Gastroesophageal sphincter (tissue), 4 donors: Measurements from ENCODE around the gene DHRS12. TPM values are rescaled to one million over a fixed set of nuclear protein-coding genes. Genes with fewer than 3 reads are reported as not detected.

ENCODE experiments used
- ATAC-seq: fragments of 150-250 bp; one replicate; pipeline ENCODE4 v1.9.1; 2016; ENCODE audit warnings: mild to moderate bottlenecking, moderate library complexity
- H3K27ac ChIP-seq, 4 donors: fragments of 200-600 bp; sonication (generic) in 3 of 4; 1 replicate in 3 of 4; 2 replicates in 1 of 4; pipeline ENCODE4 v1.5.1; 2016 to 2019
- H3K27me3 ChIP-seq: fragments of 200-600 bp; sonication (generic); one replicate; pipeline ENCODE4 v1.5.1; 2019
- H3K36me3 ChIP-seq, 2 donors: fragments of 200-600 bp; sonication (generic); one replicate each; pipeline ENCODE4 v1.5.1; 2019; ENCODE audit warnings: control low read depth in 1 of 2
- H3K4me1 ChIP-seq, 3 donors: fragments of 200-600 bp; sonication (generic); 1 replicate in 2 of 3; 2 replicates in 1 of 3; pipeline ENCODE4 v1.5.1; 2016 to 2019; ENCODE audit warnings: control low read depth in 2 of 3
- H3K4me3 ChIP-seq, 2 donors: fragments of 200-600 bp; sonication (generic); one replicate each; pipeline ENCODE4 v1.5.1; 2019; ENCODE audit warnings: mild to moderate bottlenecking in 1 of 2, moderate library complexity in 1 of 2
- H3K9me3 ChIP-seq, 3 donors: fragments of 200-600 bp; sonication (generic); one replicate each; pipeline ENCODE4 v1.5.1; 2017 to 2019; ENCODE audit warnings: control low read depth in 2 of 3
- EP300 ChIP-seq: sonication (generic); formaldehyde crosslinking; IDR thresholded peaks from one replicate; pipeline ENCODE4 v1.6.1; 2017; ENCODE audit warnings: antibody characterized with exemption, mild to moderate bottlenecking
- POLR2A ChIP-seq, 2 donors: fragments of 450-650 bp; IDR thresholded peaks; one replicate each; pipeline ENCODE4 v1.6.1; 2017; ENCODE audit warnings: antibody characterized with exemption in 2 of 2, mild to moderate bottlenecking in 2 of 2, moderate library complexity in 1 of 2
- POLR2AphosphoS5 ChIP-seq: sonication (generic); formaldehyde crosslinking; IDR thresholded peaks from one replicate; pipeline ENCODE4 v1.6.1; 2017; ENCODE audit warnings: antibody characterized with exemption
- WGBS, 2 donors: methylation state at CpG; one replicate each; pipeline ENCODE4 v1.1.5; 2018; ENCODE audit warnings: low coverage in 1 of 2; 5-methylcytosine and 5-hydroxymethylcytosine counted together
- total RNA-seq, 4 donors: library from RNA; depleted of rRNA; stranded (reverse); fragments of >200 nt; gene quantifications; one replicate each; pipeline ENCODE4 v1.1.0, GENCODE V29; 2016
- TF ChIP-seq, protein P1 (sequence below), 4 experiments: fragments of 200-600 bp in 2 of 4; fragments of 450-650 bp in 2 of 4; sonication (generic) in 1 of 4; IDR thresholded peaks; one replicate each; pipeline ENCODE4 v1.5.1; 2017 to 2019; ENCODE audit warnings: antibody characterized with exemption in 4 of 4, mild to moderate bottlenecking in 2 of 4, moderate library complexity in 2 of 4

The DHRS12 gene
- total RNA-seq, 4 donors from 2014 or later, result 9.2 to 23.3 (median 19.2) TPM

DNA sequence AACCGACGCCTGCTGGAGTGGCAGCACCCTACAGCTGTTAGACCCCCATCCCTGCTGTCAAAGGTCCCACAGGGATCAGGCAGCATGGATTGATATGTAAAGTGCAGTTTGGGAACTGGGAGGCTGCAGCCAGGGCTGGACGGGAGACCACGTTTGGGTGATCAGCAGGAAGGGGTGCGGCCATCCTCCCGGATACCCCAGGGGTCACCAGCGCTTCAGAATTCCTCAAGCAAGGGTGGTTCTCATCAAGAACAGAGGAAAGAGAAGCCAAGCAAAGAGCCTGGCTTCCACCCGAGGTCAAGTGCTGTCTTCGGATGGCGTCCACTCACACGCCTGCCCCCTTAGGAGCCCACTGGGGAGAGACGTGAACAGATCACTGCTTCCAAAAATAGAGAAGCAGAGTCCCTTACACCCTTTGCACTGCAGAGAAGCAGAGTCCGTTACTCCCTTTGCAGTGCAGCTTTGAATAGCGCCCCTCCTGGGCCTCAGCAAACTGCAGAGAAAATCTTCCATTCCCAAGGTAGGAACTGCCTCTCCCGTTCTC is 35.5 kb downstream of the DHRS12 start:
- peaks cover 0 to 49% (median 15%) of the 10 kb centered on the region in 3 donors for H3K4me1 ChIP-seq
- H3K36me3 ChIP-seq, result peaks cover 0 to 61% of the 10 kb centered on the region in 2 donors
- no peaks in the 10 kb centered on the region for H3K9me3 ChIP-seq
- WGBS, 2 donors, result no CpG with 5 or more reads among the region's 15 CpGs
- H3K27ac ChIP-seq, result peak overlapping the region in 2 of 4 donors; percentile 80 to 81
- H3K27me3 ChIP-seq, result no peaks in the 10 kb centered on the region
- TF ChIP-seq EP300 (no peak), POLR2A (IDR thresholded peaks at IDR 0.05) (no peak), POLR2AphosphoS5 (no peak)
- TF ChIP-seq, protein P1, sequence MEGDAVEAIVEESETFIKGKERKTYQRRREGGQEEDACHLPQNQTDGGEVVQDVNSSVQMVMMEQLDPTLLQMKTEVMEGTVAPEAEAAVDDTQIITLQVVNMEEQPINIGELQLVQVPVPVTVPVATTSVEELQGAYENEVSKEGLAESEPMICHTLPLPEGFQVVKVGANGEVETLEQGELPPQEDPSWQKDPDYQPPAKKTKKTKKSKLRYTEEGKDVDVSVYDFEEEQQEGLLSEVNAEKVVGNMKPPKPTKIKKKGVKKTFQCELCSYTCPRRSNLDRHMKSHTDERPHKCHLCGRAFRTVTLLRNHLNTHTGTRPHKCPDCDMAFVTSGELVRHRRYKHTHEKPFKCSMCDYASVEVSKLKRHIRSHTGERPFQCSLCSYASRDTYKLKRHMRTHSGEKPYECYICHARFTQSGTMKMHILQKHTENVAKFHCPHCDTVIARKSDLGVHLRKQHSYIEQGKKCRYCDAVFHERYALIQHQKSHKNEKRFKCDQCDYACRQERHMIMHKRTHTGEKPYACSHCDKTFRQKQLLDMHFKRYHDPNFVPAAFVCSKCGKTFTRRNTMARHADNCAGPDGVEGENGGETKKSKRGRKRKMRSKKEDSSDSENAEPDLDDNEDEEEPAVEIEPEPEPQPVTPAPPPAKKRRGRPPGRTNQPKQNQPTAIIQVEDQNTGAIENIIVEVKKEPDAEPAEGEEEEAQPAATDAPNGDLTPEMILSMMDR (IDR thresholded peaks at IDR 0.05), result no peak
- H3K4me3 ChIP-seq, result no peak overlapping the region
- ATAC-seq, result no peak

DNA sequence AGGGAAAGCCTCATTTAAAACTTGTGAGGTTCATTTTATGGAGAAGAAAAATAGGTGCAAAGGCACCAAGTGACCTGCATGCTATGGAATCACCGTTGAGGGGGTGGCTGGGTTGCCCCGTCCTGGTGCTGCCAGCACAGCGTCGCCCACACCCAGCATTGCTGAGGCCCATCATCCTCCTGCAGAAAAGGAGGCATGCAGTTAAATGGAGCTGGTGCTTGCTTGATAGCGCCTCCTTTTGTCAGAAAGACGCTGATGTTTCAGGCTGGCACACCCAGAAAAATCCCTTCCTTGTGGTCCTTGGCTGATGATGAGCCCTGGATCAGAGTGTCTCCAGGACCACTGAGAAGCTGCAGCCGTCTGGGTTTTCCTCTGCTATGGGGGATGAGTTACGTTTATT is 36.9 kb downstream of the DHRS12 start:
- no peak overlapping the region for H3K27ac ChIP-seq
- H3K9me3 ChIP-seq, result no peaks in the 10 kb centered on the region
- peaks cover 0 to 49% (median 15%) of the 10 kb centered on the region in 3 donors for H3K4me1 ChIP-seq
- no peak for TF ChIP-seq POLR2AphosphoS5
- no peak for TF ChIP-seq POLR2A (IDR thresholded peaks at IDR 0.05)
- no peak for TF ChIP-seq EP300
- TF ChIP-seq, protein P1 (IDR thresholded peaks at IDR 0.05), result no peak
- H3K27me3 ChIP-seq, result no peaks in the 10 kb centered on the region
- WGBS, 2 donors, result 94% methylated on average over 3 of the region's 8 CpGs; no CpG with 5 or more reads in 1 of the 2 donors
- no peak for ATAC-seq
- H3K4me3 ChIP-seq, result no peak overlapping the region
- peaks cover 0 to 53% of the 10 kb centered on the region in 2 donors for H3K36me3 ChIP-seq

DNA sequence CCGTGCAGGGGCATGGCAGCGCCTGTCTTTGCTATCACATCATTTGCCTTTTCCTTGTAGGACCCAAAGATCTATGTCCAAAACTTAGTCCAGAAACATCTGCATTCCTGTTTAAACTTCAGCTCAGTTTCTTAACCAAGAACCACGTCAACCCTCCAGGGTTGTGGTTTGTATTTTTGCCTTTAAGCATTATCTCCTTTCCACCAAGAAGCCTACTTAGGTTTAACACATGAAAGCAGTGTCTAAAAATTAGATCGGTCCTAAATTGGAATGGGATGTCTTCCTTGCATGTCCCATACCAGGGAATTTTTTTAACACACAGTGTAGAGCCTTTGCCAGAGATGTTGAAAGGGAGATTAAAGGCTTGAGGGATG is 38.8 kb downstream of the DHRS12 start:
- H3K27me3 ChIP-seq, result no peaks in the 10 kb centered on the region
- H3K36me3 ChIP-seq, result peaks cover 0 to 56% of the 10 kb centered on the region in 2 donors
- TF ChIP-seq, protein P1 (IDR thresholded peaks at IDR 0.05), result no peak
- no peak for TF ChIP-seq EP300
- no peak for TF ChIP-seq POLR2A (IDR thresholded peaks at IDR 0.05)
- no peak for TF ChIP-seq POLR2AphosphoS5
- ATAC-seq, result no peak
- WGBS, 2 donors, result 80 to 82% methylated on average over 1 to 3 of the region's 4 CpGs
- H3K4me3 ChIP-seq, result no peak overlapping the region
- H3K27ac ChIP-seq, result peak overlapping the region in 3 of 4 donors; percentile 66 to 75 (median 71)
- H3K9me3 ChIP-seq, result no peaks in the 10 kb centered on the region
- peaks cover 0 to 39% (median 10%) of the 10 kb centered on the region in 3 donors for H3K4me1 ChIP-seq

DNA sequence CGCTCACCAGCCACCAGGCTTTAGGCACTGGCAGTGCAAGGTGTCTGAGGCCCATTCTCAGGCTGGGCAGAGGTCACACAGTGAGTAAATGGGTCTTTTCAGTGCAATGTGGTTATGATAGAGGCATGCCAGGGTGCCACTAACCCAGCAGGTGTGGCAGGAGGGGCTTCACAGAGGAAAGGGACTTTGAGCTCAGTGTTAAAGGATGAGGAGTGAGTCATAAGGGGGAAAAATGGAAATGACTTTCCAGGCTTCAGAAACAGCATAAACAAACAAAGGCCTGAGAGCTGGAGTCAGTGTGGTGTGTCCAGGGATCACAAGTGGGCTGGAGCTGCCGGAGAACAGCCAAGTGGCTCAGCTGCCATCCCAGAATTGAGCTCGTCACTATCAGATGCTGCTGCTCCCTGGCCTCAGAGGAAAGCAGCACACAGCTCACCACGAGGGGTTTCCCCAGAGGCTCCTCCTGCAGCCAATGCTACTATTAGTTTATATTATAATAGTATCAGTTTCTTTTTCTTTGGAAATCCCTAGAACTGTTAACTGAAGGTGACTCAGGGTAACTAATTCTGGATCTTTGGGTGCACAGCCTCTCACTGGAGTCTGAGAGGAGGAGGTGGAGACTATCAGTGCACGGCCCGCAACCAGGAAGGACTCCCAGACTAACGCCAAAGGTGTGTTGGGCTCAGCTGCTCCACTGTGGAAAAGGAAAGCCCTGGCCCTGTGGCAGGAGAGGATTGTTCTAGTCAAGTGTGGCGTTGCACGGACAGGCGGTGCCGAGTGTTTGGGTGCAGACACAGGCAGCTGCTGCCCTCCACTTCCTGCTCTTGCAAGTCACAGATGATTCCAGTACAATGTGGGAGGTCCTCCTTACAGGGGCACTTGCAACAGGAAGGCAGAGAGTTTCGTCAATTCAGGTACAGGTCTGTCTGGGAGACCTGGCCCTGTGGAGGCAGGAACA is 39.5 kb downstream of the DHRS12 start:
- Histone ChIP-seq H3K27me3 (no peaks in the 10 kb centered on the region), H3K4me3 (no peak overlapping the region), H3K4me1 (peaks cover 0 to 32% (median 6%) of the 10 kb centered on the region in 3 donors), H3K36me3 (peaks cover 0 to 62% of the 10 kb centered on the region in 2 donors), H3K27ac (peak overlapping the region in 3 of 4 donors; percentile 66 to 75 (median 71)), H3K9me3 (no peaks in the 10 kb centered on the region)
- peak; percentile 93 for ATAC-seq
- WGBS, 2 donors, result 27 to 100% methylated on average over 1 to 7 of the region's 12 CpGs
- TF ChIP-seq EP300, result no peak
- no peak for TF ChIP-seq POLR2A (IDR thresholded peaks at IDR 0.05)
- TF ChIP-seq POLR2AphosphoS5, result peak; percentile 61

- ATAC-seq, result no peak
- TF ChIP-seq, protein P1 (IDR thresholded peaks at IDR 0.05), result no peak
- no peak for TF ChIP-seq POLR2A (IDR thresholded peaks at IDR 0.05)
- no peak for TF ChIP-seq EP300
- TF ChIP-seq POLR2AphosphoS5, result no peak
- peaks cover 0 to 22% (median 4%) of the 10 kb centered on the region in 3 donors for H3K4me1 ChIP-seq
- no peak overlapping the region for H3K4me3 ChIP-seq
- WGBS, 2 donors, result 85% methylated on average over 2 of the region's 2 CpGs; no CpG with 5 or more reads in 1 of the 2 donors
- no peaks in the 10 kb centered on the region for H3K27me3 ChIP-seq
- peak overlapping the region in 2 of 4 donors; percentile 71 to 75 for H3K27ac ChIP-seq
- no peaks in the 10 kb centered on the region for H3K9me3 ChIP-seq
- peaks cover 0 to 64% of the 10 kb centered on the region in 2 donors for H3K36me3 ChIP-seq
Measured at GRCh38 chr13:51763486-51763885, 40.5 kb downstream of the DHRS12 start.
